ENCODE data around the gene RGS4. TPM values are rescaled to one million over a fixed set of nuclear protein-coding genes. Genes with fewer than 3 reads are reported as not detected.
A peak's percentile ranks its signal among the peaks of the same experiment; 100 is the strongest.

Gene RGS4
- total and polyA plus RNA-seq, 4 donors: 0.43 to 6.4 (median 1.2) TPM

- 48 to 62% methylated on average over 3 of the region's 3 CpGs for WGBS, 2 donors
- ATAC-seq (ENCODE audit: insufficient read depth, low FRiP score) (no peak), DNase-seq (no peak)
- H3K9me3 ChIP-seq (ENCODE audit: control insufficient read depth in 4 of 4, insufficient read depth in 3 of 4, low read length in 3 of 4): no peaks in the 10 kb centered on the region
- H3K9ac ChIP-seq (ENCODE audit: insufficient read depth in 1 of 2, low read length in 2 of 2): no peak overlapping the region
- TF ChIP-seq CTCF (IDR thresholded peaks at IDR 0.05; ENCODE audit: control extremely low read depth, extremely low read depth): no peak
- H3K4me3 ChIP-seq: no peak overlapping the region
- no peak overlapping the region for H3K27ac ChIP-seq (ENCODE audit: low read depth in 1 of 2, low read length in 1 of 2)
- H3K4me1 ChIP-seq (ENCODE audit: control insufficient read depth in 5 of 5, insufficient read depth in 5 of 5, low read length in 5 of 5): no peaks in the 10 kb centered on the region
- no peaks in the 10 kb centered on the region for H3K36me3 ChIP-seq (ENCODE audit: control insufficient read depth in 4 of 4, insufficient read depth in 4 of 4, low read length in 4 of 4)
- peaks cover 0 to 6% (median 0%) of the 10 kb centered on the region in 3 donors for H3K27me3 ChIP-seq (ENCODE audit: control insufficient read depth in 3 of 3, insufficient read depth in 3 of 3, low read length in 2 of 3)
Measured at GRCh38 chr1:163063610-163064009, 5.6 kb upstream of the RGS4 start.

DNA sequence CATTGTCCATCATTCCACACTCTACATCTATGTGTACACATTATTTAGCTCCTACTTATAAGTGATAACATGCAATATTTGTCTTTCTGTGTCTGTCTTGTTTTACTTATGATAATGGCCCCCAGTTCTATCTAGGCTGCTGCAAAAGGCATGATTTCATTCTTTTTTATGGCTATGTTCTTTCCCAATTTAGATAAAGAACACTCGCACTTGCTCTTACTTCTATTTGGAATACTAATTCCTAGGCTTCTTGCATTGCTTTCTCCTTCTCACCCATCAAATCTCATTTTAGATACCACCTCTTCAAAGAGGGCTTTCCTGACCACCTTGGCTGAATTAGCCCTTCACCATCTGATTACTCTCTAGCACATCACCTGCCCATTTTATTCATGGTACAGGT lies 3.0 kb upstream of the RGS4 start:
- WGBS, 2 donors: 88 to 97% methylated on average over 1 of the region's 1 CpG
- no peak overlapping the region for H3K4me3 ChIP-seq
- no peak overlapping the region for H3K27ac ChIP-seq (ENCODE audit: low read depth in 1 of 2, low read length in 1 of 2)
- DNase-seq: no peak
- peaks cover 0 to 6% (median 0%) of the 10 kb centered on the region in 5 donors for H3K4me1 ChIP-seq (ENCODE audit: control insufficient read depth in 5 of 5, insufficient read depth in 5 of 5, low read length in 5 of 5)
- H3K9me3 ChIP-seq (ENCODE audit: control insufficient read depth in 4 of 4, insufficient read depth in 3 of 4, low read length in 3 of 4): no peaks in the 10 kb centered on the region
- no peak for ATAC-seq (ENCODE audit: insufficient read depth, low FRiP score)
- no peak for TF ChIP-seq CTCF (IDR thresholded peaks at IDR 0.05; ENCODE audit: control extremely low read depth, extremely low read depth)
- no peak overlapping the region for H3K9ac ChIP-seq (ENCODE audit: insufficient read depth in 1 of 2, low read length in 2 of 2)
- H3K36me3 ChIP-seq (ENCODE audit: control insufficient read depth in 4 of 4, insufficient read depth in 4 of 4, low read length in 4 of 4): no peaks in the 10 kb centered on the region
- H3K27me3 ChIP-seq (ENCODE audit: control insufficient read depth in 3 of 3, insufficient read depth in 3 of 3, low read length in 2 of 3): peaks cover 0 to 18% (median 8%) of the 10 kb centered on the region in 3 donors

- DNase-seq: no peak
- no peak for ATAC-seq (ENCODE audit: insufficient read depth, low FRiP score)
- no peak overlapping the region for H3K9ac ChIP-seq (ENCODE audit: insufficient read depth in 1 of 2, low read length in 2 of 2)
- 85 to 94% methylated on average over 2 of the region's 2 CpGs for WGBS, 2 donors
- H3K9me3 ChIP-seq (ENCODE audit: control insufficient read depth in 4 of 4, insufficient read depth in 3 of 4, low read length in 3 of 4): no peaks in the 10 kb centered on the region
- H3K4me1 ChIP-seq (ENCODE audit: control insufficient read depth in 5 of 5, insufficient read depth in 5 of 5, low read length in 5 of 5): peaks cover 0 to 6% (median 0%) of the 10 kb centered on the region in 5 donors
- peaks cover 0 to 18% (median 8%) of the 10 kb centered on the region in 3 donors for H3K27me3 ChIP-seq (ENCODE audit: control insufficient read depth in 3 of 3, insufficient read depth in 3 of 3, low read length in 2 of 3)
- no peak for TF ChIP-seq CTCF (IDR thresholded peaks at IDR 0.05; ENCODE audit: control extremely low read depth, extremely low read depth)
- no peak overlapping the region for H3K4me3 ChIP-seq
- H3K36me3 ChIP-seq (ENCODE audit: control insufficient read depth in 4 of 4, insufficient read depth in 4 of 4, low read length in 4 of 4): no peaks in the 10 kb centered on the region
- no peak overlapping the region for H3K27ac ChIP-seq (ENCODE audit: low read depth in 1 of 2, low read length in 1 of 2)
Measured at GRCh38 chr1:163066686-163067085, 2.5 kb upstream of the RGS4 start.

DNA sequence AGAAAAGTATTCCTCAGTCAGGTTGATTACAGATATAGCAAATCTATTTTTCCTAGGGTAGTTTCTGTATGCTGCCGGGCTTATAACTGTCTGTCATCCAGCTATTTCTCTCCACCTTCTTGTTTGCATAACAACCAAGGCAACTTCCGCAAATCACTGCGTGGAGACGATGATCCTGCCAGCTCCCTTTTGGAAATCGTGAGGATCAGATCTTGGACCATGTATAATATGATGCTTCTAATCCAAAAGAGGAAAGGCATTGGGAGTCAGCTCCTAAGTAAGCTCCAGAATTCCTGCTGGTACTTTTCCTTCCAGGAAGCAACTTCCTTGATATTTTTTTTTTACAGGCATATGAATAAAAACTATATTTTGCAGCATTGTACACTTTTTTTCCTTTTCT lies 445 bp upstream of the RGS4 start:
- TF ChIP-seq CTCF (IDR thresholded peaks at IDR 0.05; ENCODE audit: control extremely low read depth, extremely low read depth): no peak
- Histone ChIP-seq H3K27me3 (ENCODE audit: control insufficient read depth in 3 of 3, insufficient read depth in 3 of 3, low read length in 2 of 3) (peaks cover 0 to 18% (median 8%) of the 10 kb centered on the region in 3 donors), H3K27ac (ENCODE audit: low read depth in 1 of 2, low read length in 1 of 2) (no peak overlapping the region), H3K9ac (ENCODE audit: insufficient read depth in 1 of 2, low read length in 2 of 2) (no peak overlapping the region), H3K4me1 (ENCODE audit: control insufficient read depth in 5 of 5, insufficient read depth in 5 of 5, low read length in 5 of 5) (peaks cover 0 to 6% (median 0%) of the 10 kb centered on the region in 5 donors), H3K4me3 (no peak overlapping the region), H3K9me3 (ENCODE audit: control insufficient read depth in 4 of 4, insufficient read depth in 3 of 4, low read length in 3 of 4) (no peaks in the 10 kb centered on the region), H3K36me3 (ENCODE audit: control insufficient read depth in 4 of 4, insufficient read depth in 4 of 4, low read length in 4 of 4) (no peaks in the 10 kb centered on the region)
- peak in 2 of 3 donors; percentile 24 to 29 for DNase-seq
- WGBS, 2 donors: 17 to 29% methylated on average over 5 of the region's 5 CpGs
- no peak for ATAC-seq (ENCODE audit: insufficient read depth, low FRiP score)

Measured in lung (tissue), 12 donors.